H4 (cell line): Measurements from ENCODE around the gene CARD19. TPM values are rescaled to one million over a fixed set of nuclear protein-coding genes. Genes with fewer than 3 reads are reported as not detected.
"Not testable (repeated sequence)": the region's sequence is repeated elsewhere in the genome, so short reads cannot be mapped to it uniquely, and the experiment has no call there.

Source experiments
- DNase-seq: peaks from one replicate; pipeline ENCODE4 v3.0.0-alpha.2; 2015; ENCODE audit warnings: low spot score
- total RNA-seq: library from RNA; depleted of rRNA; stranded (reverse); fragments of >200 nt; shearing (Covaris generic); gene quantifications from 2 replicates; pipeline ENCODE4 v1.2.3, GENCODE V29; 2014

CARD19 gene
- total RNA-seq, 1 experiment from 2014 or later, result 63.3 TPM

DNA sequence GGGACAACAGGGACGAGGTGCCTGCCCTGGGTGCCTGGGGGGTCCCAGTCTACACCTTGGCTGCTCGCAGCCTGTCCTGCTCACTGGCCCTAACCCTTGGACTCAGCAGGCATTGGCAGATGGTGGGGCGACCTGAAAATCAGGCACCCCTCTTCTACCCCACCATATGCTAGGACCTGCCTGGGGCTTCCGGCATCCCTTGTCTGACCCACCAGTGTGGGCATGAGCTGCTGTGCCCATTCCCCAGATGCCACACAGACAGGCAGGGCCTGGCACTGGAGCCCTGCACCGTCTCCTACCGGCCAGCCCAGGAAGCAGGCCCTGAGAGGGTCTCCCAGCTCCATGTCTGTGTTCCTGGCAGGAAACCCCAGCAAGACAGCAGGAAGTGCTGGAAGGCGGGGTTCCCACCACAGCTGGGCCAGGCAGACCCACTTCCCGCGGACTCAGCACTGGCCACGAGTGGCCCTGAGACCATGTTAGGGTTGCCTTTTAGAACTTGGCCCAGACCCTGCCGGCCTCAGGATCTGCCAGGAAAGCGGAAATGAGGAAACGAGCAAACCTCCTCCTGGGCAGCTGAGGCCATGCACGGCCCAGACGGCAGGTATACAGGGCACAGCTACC is 35.0 kb downstream of the CARD19 start:
- no peak for DNase-seq

DNA sequence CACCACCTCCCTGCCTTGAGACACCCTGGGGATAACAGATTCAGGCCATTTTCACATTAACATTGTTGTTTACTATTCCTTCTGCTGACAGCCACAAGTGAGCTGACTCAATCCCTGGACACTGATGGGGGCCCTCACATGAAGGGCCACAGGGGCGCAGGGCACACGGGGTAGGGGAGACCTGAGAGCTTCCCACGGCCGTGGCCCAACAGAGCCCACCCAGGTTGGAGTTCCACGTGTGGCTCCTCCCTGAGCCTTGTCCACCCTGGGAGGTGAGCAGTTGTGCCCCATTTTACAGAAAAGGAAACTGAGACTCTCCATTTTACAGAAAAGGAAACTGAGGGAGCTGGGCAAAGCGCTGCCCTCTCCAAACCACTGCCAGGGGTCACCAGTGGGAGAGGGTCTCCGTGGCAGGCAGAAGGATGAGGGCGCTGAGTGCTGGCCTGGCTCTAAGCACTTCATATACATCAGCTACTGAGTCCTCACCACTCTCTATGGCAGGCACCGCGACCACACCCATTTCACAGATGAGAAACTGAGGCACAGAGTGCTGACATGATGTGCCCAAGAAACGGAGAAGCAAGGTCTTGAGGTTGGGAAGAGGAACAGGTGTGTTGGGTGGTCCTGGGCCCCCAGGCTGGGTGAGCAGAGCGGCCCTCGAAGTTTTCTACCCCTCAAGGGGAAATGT is 35.7 kb downstream of the CARD19 start:
- no peak for DNase-seq

DNA sequence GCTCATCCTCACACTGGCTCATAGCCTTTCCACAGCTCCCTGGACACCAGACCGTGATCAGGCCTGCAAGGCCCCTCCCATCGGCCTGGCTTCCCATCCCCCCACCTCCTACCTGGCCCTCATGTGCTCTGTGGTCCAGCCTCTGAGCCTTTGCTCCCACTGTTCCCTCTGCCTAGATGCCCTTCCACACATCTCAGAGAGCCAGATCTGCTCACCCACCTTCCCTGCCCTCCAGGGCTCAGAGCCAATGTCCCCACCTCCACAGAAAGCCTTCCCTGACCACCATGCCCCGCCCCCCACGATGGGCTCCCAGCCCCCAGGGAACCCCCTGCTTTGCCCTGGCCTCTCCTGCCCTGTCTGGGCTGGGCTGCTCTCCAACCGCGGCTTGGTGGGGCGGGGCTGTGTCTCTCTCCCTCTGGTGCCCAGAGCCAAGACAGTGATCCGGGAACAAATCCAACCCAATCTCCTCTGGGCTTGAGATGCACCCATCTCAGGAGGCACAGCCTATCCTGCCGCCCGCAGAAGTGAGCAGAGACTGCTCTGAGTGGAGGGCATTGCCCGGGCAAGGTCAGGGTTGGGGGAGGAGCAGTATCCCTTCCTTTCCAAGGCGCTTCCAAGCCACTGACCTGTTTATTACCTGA is 36.4 kb downstream of the CARD19 start:
- DNase-seq, result peak; percentile 27

DNA sequence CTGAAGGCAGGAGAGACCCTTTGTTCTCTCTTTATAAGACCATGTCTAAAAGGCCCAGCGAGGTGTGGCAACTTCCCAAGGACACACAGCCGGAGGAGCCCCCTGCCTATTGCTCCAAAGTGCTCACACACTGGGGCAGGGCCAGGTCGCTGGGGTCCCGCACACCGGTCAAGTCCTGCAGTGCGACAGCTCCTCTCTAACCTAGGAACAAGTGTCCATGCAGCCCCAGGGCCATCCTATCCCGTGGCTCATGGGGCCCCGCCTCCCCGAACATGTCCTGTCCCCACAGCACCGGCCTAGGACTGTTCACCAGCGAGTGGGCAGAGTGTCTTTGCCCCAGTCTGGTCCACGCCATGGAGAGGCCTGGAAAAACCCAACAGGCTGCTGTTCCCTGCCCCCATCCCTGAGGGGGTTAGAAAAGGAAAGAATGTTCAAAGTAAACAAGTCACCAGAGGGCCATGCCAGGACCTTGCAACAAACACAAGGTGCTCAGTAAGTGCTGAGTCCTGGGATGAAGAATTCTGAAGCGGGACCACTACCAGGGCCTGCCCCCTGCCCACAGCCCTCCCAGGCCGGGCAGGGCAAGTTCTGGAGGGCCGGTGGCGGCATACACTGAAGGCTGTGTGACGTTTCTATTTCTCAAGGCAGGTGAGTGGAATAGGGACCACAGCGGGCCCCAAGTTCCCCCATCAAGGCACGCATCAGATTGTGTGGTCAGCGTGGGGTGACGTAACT is 37.1 kb downstream of the CARD19 start:
- DNase-seq, result peak; percentile 50

DNA sequence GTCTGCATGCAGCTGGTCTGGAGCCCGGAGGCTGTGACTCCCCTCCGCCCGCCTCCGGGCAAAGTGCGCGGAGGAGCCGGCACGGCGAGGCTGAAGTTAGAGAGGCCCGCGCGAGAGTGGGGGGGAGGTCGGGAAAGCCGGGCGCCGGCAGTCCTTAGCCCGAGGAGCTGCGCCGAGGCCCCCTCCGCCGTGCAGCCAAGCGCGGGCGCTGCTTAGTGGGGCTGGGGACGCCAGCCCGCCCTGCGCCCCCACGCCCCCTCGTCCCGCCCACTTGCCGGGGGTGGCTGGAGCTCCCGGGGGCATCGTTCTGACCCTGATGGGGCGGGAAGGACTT is 37.6 kb downstream of the CARD19 start:
- DNase-seq, result no peak

DNA sequence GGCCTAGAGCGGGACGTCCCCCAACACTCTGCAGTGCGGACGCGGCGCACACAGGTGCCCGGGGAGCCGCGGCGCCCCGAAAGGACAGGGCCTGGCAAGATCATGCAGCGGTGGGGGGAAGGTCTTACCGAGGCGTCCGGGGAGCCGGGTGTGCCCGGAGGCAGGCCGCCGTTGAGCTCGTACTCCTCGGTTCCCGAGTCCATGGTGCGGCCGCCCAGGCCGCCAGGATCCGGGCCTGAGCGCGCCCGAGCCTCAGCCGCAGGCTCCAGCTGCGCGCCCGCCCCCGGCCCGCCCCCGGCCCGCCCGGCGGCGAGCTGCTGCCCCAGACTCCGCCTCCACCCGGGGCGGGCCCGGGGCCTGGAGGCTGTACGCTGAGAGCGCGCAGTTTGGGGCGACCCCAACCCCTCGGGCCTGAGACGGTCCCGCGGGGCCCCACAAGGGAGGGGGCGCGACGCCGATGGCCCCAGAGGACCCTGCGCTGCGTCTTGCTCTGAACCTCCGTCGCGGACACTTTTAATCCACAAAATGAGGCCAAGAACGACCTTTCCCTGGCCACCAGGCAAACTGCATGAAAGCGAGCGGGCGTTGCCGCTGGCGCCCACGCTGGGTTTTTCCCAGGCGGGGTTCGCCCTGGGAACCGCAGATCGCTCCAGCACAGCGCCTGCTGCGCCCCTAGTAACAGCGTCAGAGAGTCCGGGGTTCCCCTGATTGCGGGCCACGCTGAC is 38.2 kb downstream of the CARD19 start, which contains the start of gene NINJ1:
TSS of gene NINJ1 (minus strand) at position 237 of the 725 bp plus-strand sequence. CDS start at position 203, 34 bp downstream.
- no peak for DNase-seq

DNA sequence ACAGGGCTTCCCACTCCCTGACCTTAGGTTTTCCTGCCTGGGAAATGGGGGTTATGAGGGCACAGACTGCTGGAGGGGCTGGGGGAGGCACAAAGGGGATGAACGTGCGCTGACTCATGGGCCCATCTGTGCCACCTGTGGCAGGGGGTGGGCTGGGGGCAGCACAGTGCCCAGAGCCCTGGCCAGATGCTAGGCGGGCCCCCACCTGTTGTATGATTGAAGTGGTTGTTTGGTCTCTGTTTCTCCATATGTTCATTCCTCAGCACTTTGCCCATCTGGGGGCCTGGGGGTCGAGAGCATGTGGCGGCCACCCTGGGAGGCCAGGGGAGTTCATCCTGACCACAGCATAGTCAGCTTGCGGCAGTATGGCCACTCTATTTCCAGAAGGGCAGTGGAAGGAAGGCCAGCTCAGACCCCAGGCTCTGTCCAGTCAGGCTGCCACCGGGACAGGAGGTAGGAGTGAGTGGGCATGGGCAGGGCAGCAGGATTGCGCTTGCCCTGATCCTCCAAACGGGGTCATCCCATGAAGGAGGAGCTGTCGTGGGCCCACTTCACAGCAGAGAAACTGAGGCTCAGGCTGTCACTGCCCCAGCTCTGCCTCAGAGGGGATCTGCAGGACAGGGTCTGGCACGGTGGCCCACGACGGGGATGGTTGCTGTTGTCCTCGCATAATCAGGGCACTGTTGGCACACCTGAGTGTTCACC is 38.9 kb downstream of the CARD19 start:
- DNase-seq, result no peak

DNA sequence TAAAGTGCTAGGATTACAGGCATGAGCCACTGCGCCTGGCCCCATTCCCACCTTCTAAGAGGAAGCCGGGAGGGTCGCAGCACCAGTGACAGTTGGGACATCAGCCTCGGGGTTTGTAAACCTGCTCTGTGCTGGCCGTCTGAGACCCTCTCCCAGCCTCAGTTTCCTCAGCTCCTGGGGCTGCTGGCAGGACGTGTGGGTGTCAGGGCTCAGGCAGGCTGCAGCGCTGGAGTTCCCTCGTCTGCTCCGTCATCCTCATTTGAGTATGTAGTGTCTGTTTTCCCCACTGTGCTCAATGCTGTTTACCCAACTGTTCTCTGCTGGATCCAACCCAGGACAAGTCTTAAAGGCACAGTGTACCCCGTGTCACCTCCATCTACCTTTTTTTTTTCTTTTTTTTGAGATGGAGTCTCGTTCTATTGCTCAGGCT is 40.0 kb downstream of the CARD19 start:
- DNase-seq, result no peak

DNA sequence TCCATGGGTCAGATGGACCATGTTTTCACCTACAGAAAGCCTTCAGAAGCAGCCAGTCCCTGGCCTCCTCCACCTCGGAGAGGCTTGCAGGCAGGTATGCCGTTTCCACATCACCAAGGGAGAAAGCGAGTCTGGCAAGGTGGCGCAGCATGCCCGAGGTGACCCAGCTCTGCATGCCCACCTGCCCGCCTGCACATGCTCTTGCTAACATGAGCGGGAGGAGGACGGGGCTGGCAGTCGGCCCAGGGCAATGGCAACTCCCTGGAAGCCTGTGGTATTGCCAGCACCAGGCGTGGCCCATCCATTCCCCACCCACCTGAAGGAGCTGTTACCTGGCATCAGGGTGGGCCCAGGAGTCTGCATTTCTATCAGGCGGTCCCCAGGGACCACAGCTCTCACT is 41.3 kb downstream of the CARD19 start:
- DNase-seq, result no peak

DNA sequence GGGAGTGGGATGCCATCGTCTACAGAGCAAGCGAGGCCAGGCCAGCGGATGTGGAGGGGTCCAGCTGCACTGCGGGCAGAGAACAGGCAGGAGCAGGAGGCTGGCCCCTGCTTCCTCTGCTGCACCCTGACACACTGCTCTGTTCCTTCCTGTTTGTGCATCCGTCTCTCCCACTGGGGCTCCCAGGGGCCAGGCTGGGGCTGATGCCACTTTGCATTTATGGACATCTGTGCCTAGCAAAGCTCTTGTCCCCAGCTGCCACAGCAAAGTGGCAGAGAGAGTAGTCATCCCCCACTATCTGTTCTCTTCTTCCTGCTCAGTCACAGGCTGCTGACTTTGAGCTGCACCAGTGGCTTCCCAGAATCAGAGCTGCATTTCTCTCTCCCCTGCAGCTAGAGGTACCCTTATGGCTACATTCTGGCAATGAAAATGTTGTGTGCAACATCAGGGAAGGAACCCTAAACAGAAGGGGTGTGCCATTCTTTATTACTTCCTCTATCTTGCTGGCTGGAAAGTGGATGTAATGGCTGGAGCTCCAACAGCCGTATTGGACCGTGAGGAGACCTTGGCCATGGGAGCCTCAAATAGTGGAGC is 42.3 kb downstream of the CARD19 start:
- no peak for DNase-seq

DNA sequence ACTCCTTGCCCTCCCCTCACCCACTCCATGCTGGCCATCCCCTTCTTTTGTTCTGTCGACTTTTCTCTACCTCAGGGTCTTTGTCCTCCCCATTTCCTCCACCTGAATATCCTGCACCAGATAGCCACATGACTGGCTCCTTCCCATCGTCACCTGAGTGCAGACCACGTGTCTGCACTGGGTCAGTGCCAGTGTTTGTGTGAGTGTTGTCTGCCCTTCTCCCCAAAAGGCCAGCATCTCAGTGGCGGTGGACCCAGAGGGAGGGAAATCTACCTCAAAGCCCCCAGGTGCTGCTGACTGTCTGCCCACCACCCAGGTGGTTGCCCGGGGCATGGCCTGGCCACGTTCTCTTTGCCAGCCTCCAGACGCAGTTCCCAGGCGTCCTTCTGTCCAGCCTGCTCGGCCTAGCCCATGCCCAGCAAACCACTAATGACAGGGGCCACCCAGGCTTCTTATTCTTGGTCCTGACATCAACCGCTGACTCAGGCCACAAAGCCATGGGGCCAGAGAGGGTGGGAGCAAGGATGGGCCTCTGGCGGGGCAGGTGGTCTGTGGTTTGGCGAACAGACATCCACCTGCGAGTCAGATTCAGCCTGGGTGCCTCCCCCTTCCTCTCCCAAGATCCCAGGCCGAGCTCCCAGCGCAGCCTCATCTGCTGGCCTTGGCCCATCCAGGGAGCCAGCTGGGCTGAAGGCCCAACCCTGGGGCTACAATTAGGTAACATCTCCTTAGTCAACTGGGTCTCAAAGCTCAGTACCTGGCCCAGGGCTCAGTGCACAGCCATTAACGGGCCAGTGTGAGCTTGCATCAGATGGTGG is 43.6 kb downstream of the CARD19 start:
- no peak for DNase-seq

DNA sequence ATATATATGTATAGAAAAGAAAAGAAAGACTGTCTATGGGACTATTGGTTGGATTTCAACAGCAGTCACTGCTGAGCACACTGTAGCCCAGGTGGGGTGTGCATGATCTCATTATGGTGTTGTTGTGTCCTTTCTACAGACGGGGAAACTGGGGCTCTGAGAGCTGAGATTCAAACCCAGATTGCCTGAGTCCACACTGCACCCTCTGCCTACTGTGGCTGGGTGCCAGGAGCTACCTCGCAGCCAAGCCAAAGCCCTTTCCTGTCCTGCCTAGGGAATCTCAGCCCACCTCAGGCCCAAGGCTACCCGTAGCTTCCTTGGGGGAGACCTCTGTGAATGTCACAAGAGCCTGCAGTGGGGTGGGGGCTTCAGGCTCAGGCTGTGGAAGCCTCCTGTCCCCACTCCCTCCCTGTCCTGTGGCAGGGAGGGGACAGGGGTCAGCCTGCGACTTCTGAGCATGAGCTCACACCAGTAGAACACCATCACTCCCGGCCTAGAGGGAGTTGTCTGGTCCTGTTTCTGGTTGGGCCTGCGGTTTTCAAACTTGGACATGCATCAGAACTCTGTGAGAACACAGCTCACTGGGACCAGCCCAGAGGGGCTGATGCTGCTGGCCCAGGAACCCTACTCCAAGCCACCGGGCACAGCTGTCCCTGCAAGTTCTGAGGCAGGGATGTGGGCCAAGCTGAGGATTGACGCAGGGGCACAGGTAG is 45.9 kb downstream of the CARD19 start:
- DNase-seq, result no peak

DNA sequence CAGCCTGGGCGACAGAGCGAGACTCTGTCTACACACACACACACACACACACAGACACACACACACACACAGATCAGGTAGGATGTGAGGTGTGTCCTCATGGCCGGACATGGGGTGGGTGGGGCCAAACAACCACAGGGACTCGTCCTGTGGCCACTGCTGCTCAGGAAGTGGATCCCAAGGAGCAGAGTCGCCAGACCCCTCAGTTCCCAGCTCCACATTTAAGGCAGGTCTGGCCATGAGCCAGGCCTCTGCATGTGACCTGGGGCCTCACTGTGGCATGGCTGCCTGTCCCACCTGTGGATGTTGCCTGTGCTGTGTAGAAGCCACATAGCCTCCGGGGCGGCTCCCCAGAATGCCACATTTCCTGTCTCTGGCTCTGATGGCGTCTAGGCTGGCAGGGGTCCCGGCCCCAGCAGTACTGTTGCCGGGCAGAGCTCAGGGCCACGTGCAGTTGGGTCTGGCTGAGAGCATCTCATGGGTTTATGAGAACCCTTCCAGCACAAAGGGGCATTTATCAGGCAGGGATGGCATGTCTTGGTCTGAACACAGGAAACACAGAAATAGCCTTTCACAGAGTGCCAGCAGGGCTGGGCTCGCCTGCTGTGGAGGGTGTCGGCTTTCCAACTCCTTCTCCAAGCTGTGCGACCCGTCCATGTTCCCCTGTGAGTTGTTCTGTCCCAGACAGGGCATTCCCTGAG is 48.0 kb downstream of the CARD19 start:
- peak; percentile 25 for DNase-seq

DNA sequence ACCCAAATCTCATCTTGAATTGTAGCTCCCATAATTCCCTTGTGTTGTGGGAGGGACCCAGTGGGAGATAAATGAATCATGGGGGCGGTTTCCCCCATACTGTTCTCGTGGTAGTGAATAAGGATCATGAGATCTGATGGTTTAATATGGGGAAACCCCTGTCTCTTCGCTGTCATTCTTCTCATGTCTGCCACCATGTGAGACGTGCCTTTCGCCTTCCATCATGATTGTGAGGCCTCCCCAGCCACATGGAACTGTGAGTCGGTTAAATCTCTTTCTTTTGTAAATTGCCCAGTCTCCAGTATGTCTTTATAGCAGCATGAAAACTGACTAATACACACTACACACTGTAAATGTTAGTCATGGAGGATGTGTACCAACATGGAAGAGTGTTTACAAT is 50.7 kb downstream of the CARD19 start:
- DNase-seq, result not testable (repeated sequence)

DNA sequence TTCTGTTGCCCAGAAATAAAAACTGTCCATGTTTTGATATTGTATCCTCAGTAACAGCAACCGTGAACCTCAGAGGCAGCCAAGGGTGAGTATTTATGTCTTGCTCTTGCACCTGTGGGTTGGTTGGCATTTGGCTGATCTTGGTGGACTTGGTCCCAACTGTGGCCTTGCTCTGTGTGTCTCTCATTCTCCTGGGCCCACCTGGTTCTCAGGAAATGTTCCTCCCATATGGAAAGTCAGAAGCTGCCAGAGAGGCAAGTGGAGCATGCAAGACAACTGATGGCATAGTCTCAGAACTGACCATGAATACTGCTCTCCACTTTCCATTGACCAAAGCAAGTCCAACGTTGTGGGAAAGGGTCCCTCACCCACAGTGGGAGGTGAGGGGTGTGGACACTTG is 51.6 kb downstream of the CARD19 start:
- DNase-seq, result no peak

DNA sequence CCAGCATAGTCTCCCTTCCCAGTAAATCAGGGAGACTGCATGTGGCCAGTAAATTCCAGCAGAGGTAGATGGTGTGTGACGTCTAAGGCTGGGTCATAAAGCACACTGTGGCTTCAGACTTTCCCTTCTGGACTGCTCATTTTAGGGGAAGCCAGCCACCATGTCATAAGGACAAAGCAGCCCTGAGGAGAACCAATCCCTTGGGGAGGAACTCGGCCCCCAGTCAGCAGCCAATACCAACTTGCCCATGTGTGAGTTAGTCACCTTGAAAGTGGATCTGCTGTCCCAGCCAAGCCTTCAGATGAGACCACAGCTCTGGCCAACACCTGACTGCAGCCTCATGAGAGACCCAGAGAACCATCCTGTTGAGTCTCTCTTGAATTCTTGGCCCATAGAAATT is 52.7 kb downstream of the CARD19 start:
- DNase-seq, result no peak

DNA sequence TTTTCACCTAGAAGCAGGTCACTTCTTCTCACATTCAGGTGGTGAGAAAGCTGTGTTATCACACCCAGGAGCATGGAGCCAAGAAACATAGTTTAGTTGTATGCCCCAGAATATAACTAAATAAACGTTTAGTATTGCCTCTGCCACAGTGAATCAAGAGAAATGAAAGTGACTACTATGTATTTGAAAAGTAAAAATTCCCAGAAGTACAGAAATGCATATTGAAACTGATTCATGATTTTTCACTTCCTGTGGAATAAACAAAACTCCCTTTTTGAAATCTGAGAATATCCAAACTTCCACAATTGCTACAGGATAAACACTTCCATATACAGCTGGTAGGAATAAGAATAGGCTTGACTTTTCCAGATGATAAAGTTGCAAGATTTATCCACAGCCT is 53.3 kb downstream of the CARD19 start:
- DNase-seq, result no peak

DNA sequence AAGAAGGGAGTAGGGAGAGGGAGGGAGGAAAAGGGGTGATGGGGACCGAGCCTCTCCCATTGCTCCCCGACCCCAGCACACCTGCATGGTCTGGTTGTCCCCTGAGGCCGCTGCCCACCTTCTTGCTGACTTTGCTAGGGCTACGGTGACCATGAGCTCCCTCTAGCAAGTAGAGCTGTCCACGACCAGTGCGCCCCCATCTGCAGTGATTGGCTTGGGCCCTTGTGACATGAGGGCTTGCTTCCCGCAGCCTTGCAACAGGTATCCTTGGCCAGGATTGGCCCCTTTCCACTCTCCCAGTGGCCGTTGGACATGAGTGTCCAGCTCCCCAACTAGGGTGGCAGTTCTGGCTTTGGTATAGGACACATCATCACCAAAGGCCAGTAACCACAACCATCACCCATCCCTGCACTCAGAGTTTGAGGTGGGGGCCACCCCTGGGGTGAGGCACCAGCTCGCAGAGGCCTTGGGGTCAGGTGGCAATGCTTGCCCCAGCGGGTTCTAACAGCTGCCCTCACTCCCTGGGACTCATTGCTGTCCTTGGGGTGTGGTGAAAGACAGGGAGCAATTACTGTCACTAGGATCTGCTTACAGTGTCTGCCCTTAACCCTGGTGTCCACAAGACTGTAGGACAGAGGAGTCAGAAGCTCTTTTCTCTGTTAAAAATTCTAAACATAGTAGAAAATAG is 55.2 kb downstream of the CARD19 start:
- DNase-seq, result no peak
